Measurements from ENCODE around the gene HSPA8. TPM values are rescaled to one million over a fixed set of nuclear protein-coding genes. Genes with fewer than 3 reads are reported as not detected.

The HSPA8 gene
- total and polyA plus RNA-seq, 2 of the 4 experiments (the other 2 are of a cell fraction) = 2,309 to 4,346 TPM

DNA sequence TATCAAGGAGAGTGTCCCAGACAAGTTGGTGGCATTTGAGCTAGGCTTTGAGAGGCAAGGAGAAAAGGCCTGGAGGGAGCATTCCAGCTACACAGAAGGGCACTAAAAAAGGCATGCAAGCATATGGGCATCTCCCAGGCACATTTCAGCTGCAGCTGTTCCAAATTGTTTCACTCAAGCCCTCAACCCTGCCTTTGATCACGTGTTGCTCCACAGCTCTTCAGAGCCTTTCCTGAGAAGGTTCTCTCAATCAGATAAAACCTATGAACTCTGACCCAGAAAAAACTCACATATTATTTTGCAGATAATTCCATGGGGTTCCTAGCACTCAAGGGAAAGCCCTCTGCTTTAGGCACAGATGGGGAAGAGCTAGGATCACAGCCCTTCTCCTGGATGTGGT is 24.4 kb upstream of the HSPA8 start:
- Histone ChIP-seq H3K36me3 (ENCODE audit: control insufficient read depth, insufficient read depth, low read length) (peaks cover 46% of the 10 kb centered on the region), H4K20me1 (ENCODE audit: insufficient read depth, low read length) (peaks cover 12% of the 10 kb centered on the region), H2BK20ac (ENCODE audit: low read depth, low read length) (no peak overlapping the region), H2BK5ac (ENCODE audit: low read depth, low read length, poor library complexity, severe bottlenecking) (no peak overlapping the region), H2BK120ac (ENCODE audit: low read depth, low read length) (no peak overlapping the region), H2AK9ac (replicated peaks; ENCODE audit: low read depth, low read length, poor library complexity) (no peak overlapping the region), H3K4me3 (ENCODE audit: insufficient read depth, low read depth, low read length) (no peak overlapping the region), H4K5ac (ENCODE audit: low read depth, low read length) (no peak overlapping the region), H3K18ac (ENCODE audit: low read depth, low read length) (no peak overlapping the region), H3K79me1 (ENCODE audit: low read depth in 1 of 2, low read length in 2 of 2) (peaks cover 22 to 48% of the 10 kb centered on the region in 2 experiments), H3K23ac (ENCODE audit: low read depth, low read length) (0 out of 2 replicates have a peak overlapping the region, but pooled peaks have one; percentile 32), H3K14ac (replicated peaks; ENCODE audit: low read depth, low read length) (no peak overlapping the region), H3K9ac (ENCODE audit: low read depth, low read length) (no peak overlapping the region), H3K27me3 (ENCODE audit: control insufficient read depth, insufficient read depth, low read length) (no peaks in the 10 kb centered on the region), H2AFZ (replicated peaks; ENCODE audit: low read length, poor library complexity) (no peak overlapping the region), H4K8ac (ENCODE audit: low read depth in 2 of 2, low read length in 2 of 2) (no peak overlapping the region), H3K9me1 (ENCODE audit: insufficient read depth, low read length) (peaks cover 6% of the 10 kb centered on the region), H3K27ac (ENCODE audit: insufficient read depth, low read length) (no peak overlapping the region), H2AK5ac (ENCODE audit: low read depth, low read length) (no peak overlapping the region), H3K9me3 (ENCODE audit: control insufficient read depth, insufficient read depth, low read length) (no peaks in the 10 kb centered on the region), H3K56ac (ENCODE audit: extremely low read depth, insufficient read depth, low read length) (no peak overlapping the region), H2BK15ac (ENCODE audit: low read depth, low read length) (no peak overlapping the region), H3K4ac (ENCODE audit: low read depth, low read length) (no peak overlapping the region), H4K91ac (ENCODE audit: insufficient read depth, low read depth, low read length) (no peak overlapping the region), H3K4me1 (ENCODE audit: control insufficient read depth, insufficient read depth, low read length) (peaks cover 5% of the 10 kb centered on the region), H3K4me2 (ENCODE audit: low read depth, low read length) (no peak overlapping the region)
- ATAC-seq (ENCODE audit: low read depth) (no peak), DNase-seq (no peak)
- dilution Hi-C loops (cut with HindIII; ENCODE audit: low sequenced_read_pairs, unreplicated experiment) = no loop called here
- CTCF ChIA-PET = interaction anchor here (0.7 to 1.0 kb wide), 2 partner anchors 17 to 175 kb away, joined by 3 to 5 read pairs; no protein-coding TSS in a partner anchor
- BruUV-seq (replicated peaks) = no TSS peak
- WGBS, 2 experiments (ENCODE audit: extremely low coverage in 2 of 2, insufficient read length in 1 of 2) = 80% methylated on average over 1 of the region's 1 CpG; no CpG with 5 or more reads in 1 of the 2 experiments
- POLR2A ChIA-PET (ENCODE audit: unreplicated experiment) = interaction anchor here (0.6 kb wide), 1 partner anchor 24 kb away, joined by 4 read pairs; the partner anchor contains the start of gene HSPA8
- TF ChIP-seq FOS (IDR thresholded peaks at IDR 0.05; ENCODE audit: low read depth, low read length) = no peak
- intact Hi-C loops (cut with micrococcal nuclease) = no loop called here
- in situ Hi-C loops (cut with MboI; ENCODE audit: low sequenced_read_pairs) = no loop called here
